ENCODE data around the gene SUPT3H. TPM values are rescaled to one million over a fixed set of nuclear protein-coding genes. Genes with fewer than 3 reads are reported as not detected.

Gene SUPT3H
- polyA plus RNA-seq, 1 experiment = 8.7 TPM

GRCh38 chr6:45255434-45255833 is 122.3 kb downstream of the SUPT3H start:
- no peaks in the 10 kb centered on the region for H3K27me3 ChIP-seq (ENCODE audit: control insufficient read depth, insufficient read depth, low read length)
- H3K9me3 ChIP-seq (ENCODE audit: control insufficient read depth, insufficient read depth, low read length) = no peaks in the 10 kb centered on the region
- no peak overlapping the region for H3K4me3 ChIP-seq (ENCODE audit: low read depth, low read length)
- ChIA-PET POLR2A (no interaction called here), CTCF (no interaction called here)
- H3K27ac ChIP-seq (ENCODE audit: low read depth, low read length) = no peak overlapping the region
- TF ChIP-seq, protein P1, sequence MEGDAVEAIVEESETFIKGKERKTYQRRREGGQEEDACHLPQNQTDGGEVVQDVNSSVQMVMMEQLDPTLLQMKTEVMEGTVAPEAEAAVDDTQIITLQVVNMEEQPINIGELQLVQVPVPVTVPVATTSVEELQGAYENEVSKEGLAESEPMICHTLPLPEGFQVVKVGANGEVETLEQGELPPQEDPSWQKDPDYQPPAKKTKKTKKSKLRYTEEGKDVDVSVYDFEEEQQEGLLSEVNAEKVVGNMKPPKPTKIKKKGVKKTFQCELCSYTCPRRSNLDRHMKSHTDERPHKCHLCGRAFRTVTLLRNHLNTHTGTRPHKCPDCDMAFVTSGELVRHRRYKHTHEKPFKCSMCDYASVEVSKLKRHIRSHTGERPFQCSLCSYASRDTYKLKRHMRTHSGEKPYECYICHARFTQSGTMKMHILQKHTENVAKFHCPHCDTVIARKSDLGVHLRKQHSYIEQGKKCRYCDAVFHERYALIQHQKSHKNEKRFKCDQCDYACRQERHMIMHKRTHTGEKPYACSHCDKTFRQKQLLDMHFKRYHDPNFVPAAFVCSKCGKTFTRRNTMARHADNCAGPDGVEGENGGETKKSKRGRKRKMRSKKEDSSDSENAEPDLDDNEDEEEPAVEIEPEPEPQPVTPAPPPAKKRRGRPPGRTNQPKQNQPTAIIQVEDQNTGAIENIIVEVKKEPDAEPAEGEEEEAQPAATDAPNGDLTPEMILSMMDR (IDR thresholded peaks at IDR 0.05; ENCODE audit: low read depth, low read length) = no peak
- DNase-seq (ENCODE audit: low read depth, low spot score) = no peak

GRCh38 chr6:45254253-45254652 is 123.5 kb downstream of the SUPT3H start:
- TF ChIP-seq, protein P1 (IDR thresholded peaks at IDR 0.05; ENCODE audit: low read depth, low read length) = no peak
- ChIA-PET CTCF (no interaction called here), POLR2A (no interaction called here)
- Histone ChIP-seq H3K27me3 (ENCODE audit: control insufficient read depth, insufficient read depth, low read length) (no peaks in the 10 kb centered on the region), H3K27ac (ENCODE audit: low read depth, low read length) (no peak overlapping the region), H3K9me3 (ENCODE audit: control insufficient read depth, insufficient read depth, low read length) (no peaks in the 10 kb centered on the region), H3K4me3 (ENCODE audit: low read depth, low read length) (no peak overlapping the region)
- DNase-seq (ENCODE audit: low read depth, low spot score) = no peak

DNA sequence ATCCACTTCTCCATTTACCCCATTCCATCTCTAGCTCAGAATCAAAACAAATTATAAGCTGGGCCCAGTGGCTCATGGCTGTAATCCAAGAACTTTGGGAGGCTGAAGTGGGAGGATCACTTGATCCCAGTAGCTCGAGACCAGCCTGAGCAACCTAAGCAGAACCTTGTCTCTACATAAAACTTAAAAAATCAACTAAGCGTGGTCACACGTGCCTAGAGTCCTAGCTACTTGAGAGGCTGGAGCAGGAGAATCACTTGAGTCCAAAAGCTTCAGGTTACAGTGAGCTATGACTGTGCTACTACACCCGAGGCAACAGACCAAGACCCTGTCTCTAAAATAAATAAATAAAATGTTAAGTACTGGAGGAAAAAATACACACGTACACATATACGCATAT is 124.3 kb downstream of the SUPT3H start:
- DNase-seq (ENCODE audit: low read depth, low spot score) = no peak
- ChIA-PET CTCF (no interaction called here), POLR2A (no interaction called here)

DNA sequence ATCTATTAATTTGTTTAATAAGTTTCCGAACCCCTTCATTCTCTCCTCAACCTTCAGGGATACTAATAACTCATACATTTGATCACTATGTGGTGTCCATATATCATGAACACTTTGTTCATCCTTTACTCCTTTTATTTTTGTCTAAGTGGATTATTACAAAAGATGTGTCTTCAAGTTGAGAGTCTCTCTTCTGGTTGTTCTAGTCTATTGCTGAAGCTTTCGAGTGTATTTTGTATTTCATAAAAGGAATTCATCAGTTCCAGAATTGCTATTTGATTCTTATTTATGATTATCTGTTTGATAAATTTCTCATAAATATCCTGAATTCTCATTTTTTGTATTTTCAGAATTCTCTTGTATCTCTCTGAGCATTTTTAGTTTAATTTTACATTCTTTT is 146.1 kb downstream of the SUPT3H start:
- CTCF ChIA-PET = no interaction called here
- H3K9me3 ChIP-seq (ENCODE audit: control insufficient read depth, insufficient read depth, low read length) = peaks cover 2% of the 10 kb centered on the region
- H3K27me3 ChIP-seq (ENCODE audit: control insufficient read depth, insufficient read depth, low read length) = no peaks in the 10 kb centered on the region
- H3K4me3 ChIP-seq (ENCODE audit: low read depth, low read length) = no peak overlapping the region
- POLR2A ChIA-PET = no interaction called here
- TF ChIP-seq, protein P1 (IDR thresholded peaks at IDR 0.05; ENCODE audit: low read depth, low read length) = no peak
- no peak overlapping the region for H3K27ac ChIP-seq (ENCODE audit: low read depth, low read length)
- DNase-seq (ENCODE audit: low read depth, low spot score) = no peak

More for the DNA sequence above, 124.3 kb downstream of the SUPT3H start:
- Histone ChIP-seq H3K9me3 (ENCODE audit: control insufficient read depth, insufficient read depth, low read length) (no peaks in the 10 kb centered on the region), H3K27me3 (ENCODE audit: control insufficient read depth, insufficient read depth, low read length) (no peaks in the 10 kb centered on the region), H3K27ac (ENCODE audit: low read depth, low read length) (no peak overlapping the region), H3K4me3 (ENCODE audit: low read depth, low read length) (no peak overlapping the region)
- TF ChIP-seq, protein P1 (IDR thresholded peaks at IDR 0.05; ENCODE audit: low read depth, low read length) = no peak

- TF ChIP-seq, protein P1 (IDR thresholded peaks at IDR 0.05; ENCODE audit: low read depth, low read length) = no peak
- ChIA-PET POLR2A (no interaction called here), CTCF (no interaction called here)
Measured at GRCh38 chr6:45229416-45229815, 148.3 kb downstream of the SUPT3H start.

More at GRCh38 chr6:45229416-45229815, 148.3 kb downstream of the SUPT3H start:
- Histone ChIP-seq H3K27me3 (ENCODE audit: control insufficient read depth, insufficient read depth, low read length) (no peaks in the 10 kb centered on the region), H3K27ac (ENCODE audit: low read depth, low read length) (no peak overlapping the region), H3K9me3 (ENCODE audit: control insufficient read depth, insufficient read depth, low read length) (peaks cover 2% of the 10 kb centered on the region; the same call in 1 of the 2 replicates), H3K4me3 (ENCODE audit: low read depth, low read length) (no peak overlapping the region)
- no peak for DNase-seq (ENCODE audit: low read depth, low spot score)

Measured in AG04450 (cell line).